CD4-positive, alpha-beta T cell treated with Interleukin-2 at 100 ng/mL for 4 hours (primary cell): Measurements from ENCODE around the gene UBE2O.

Experiments
- DNase-seq: peaks from one replicate; pipeline ENCODE4 v3.0.0-alpha.2; 2020; ENCODE audit warnings: low spot score

The UBE2O gene

GRCh38 chr17:76452660-76453430, at the start of gene UBE2O:
Gene UBE2O (minus strand): TSS chr17:76453152. CDS start chr17:76453141, 11 bp downstream.
- DNase-seq, result peak; percentile 92

GRCh38 chr17:76501827-76502307, 48.9 kb upstream of the UBE2O start:
- no peak for DNase-seq

- DNase-seq, result peak; percentile 96
Measured at GRCh38 chr17:76501018-76501826, 48.3 kb upstream of the UBE2O start, which contains the start of gene RHBDF2. Gene RHBDF2 (minus strand): TSS chr17:76501423. CDS start chr17:76481524, 19,899 bp downstream.

GRCh38 chr17:76500747-76501017, 47.7 kb upstream of the UBE2O start:
- DNase-seq, result no peak

- no peak for DNase-seq
Measured at GRCh38 chr17:76500074-76500746, 47.3 kb upstream of the UBE2O start.

- no peak for DNase-seq
Measured at GRCh38 chr17:76499267-76499667, 46.3 kb upstream of the UBE2O start.

GRCh38 chr17:76498876-76499251, 45.9 kb upstream of the UBE2O start:
- DNase-seq, result peak; percentile 26

GRCh38 chr17:76497979-76498875, 45.3 kb upstream of the UBE2O start:
- DNase-seq, result no peak

GRCh38 chr17:76497699-76497978, 44.7 kb upstream of the UBE2O start:
- no peak for DNase-seq

GRCh38 chr17:76496464-76496863, 43.5 kb upstream of the UBE2O start:
- no peak for DNase-seq

- no peak for DNase-seq
Measured at GRCh38 chr17:76495663-76496400, 42.9 kb upstream of the UBE2O start.

- peak; percentile 37 for DNase-seq
Measured at GRCh38 chr17:76493505-76494167, 40.7 kb upstream of the UBE2O start.

GRCh38 chr17:76492989-76493501, 40.1 kb upstream of the UBE2O start:
- peak; percentile 38 for DNase-seq

GRCh38 chr17:76492123-76492988, 39.4 kb upstream of the UBE2O start:
- no peak for DNase-seq

- DNase-seq, result no peak
Measured at GRCh38 chr17:76491271-76492122, 38.5 kb upstream of the UBE2O start.

GRCh38 chr17:76490112-76490710, 37.3 kb upstream of the UBE2O start:
- no peak for DNase-seq

- no peak for DNase-seq
Measured at GRCh38 chr17:76487451-76488192, 34.7 kb upstream of the UBE2O start.
